ENCODE data around the gene CRHR1.

Gene CRHR1

DNA sequence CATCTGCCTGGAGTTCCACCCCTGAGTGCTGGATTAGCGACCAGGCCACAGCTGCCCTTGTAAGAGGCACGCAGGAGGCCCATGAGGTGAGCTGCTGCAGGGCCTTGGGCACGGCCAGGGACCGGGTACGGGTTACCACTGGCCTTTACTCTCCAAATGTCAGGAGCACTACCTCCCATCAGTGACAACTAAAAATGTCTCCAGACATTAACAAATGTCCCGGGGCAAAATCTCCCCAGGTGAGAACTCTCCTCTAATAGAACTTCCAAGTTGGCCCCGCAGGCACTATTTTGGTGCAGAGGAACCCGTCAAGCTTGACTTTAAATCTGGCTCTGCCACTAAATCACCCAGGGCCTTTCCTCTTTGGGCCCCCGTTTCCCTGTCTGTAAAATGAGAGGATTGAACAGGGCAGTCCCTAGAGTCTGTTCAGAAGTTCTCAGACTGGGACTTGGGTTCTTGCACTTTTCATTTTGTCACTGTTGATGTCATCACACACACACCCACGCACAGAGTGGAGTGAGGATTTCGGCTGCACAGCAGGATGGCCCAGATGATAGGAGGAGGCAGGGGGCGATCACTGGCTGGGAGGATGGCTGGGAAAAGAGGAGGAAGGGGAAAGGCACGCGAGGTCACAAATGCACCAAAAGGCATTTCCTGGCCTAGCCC, 85.7 kb downstream of the CRHR1 start:
- no peak overlapping the region for H3K4me3 ChIP-seq (ENCODE audit: low read depth, low read length)
- TF ChIP-seq, protein P1, sequence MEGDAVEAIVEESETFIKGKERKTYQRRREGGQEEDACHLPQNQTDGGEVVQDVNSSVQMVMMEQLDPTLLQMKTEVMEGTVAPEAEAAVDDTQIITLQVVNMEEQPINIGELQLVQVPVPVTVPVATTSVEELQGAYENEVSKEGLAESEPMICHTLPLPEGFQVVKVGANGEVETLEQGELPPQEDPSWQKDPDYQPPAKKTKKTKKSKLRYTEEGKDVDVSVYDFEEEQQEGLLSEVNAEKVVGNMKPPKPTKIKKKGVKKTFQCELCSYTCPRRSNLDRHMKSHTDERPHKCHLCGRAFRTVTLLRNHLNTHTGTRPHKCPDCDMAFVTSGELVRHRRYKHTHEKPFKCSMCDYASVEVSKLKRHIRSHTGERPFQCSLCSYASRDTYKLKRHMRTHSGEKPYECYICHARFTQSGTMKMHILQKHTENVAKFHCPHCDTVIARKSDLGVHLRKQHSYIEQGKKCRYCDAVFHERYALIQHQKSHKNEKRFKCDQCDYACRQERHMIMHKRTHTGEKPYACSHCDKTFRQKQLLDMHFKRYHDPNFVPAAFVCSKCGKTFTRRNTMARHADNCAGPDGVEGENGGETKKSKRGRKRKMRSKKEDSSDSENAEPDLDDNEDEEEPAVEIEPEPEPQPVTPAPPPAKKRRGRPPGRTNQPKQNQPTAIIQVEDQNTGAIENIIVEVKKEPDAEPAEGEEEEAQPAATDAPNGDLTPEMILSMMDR (IDR thresholded peaks at IDR 0.05; ENCODE audit: low read depth, low read length), result no peak
- TF ChIP-seq, protein P2, sequence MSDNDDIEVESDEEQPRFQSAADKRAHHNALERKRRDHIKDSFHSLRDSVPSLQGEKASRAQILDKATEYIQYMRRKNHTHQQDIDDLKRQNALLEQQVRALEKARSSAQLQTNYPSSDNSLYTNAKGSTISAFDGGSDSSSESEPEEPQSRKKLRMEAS (IDR thresholded peaks at IDR 0.05; ENCODE audit: low read depth, low read length), result no peak
- no peak for TF ChIP-seq MYC (IDR thresholded peaks at IDR 0.05; ENCODE audit: low read depth, low read length)
- TF ChIP-seq POLR2A (IDR thresholded peaks at IDR 0.05; ENCODE audit: extremely low read depth, insufficient read length), result no peak
- DNase-seq (ENCODE audit: low read depth), result peak; percentile 48

DNA sequence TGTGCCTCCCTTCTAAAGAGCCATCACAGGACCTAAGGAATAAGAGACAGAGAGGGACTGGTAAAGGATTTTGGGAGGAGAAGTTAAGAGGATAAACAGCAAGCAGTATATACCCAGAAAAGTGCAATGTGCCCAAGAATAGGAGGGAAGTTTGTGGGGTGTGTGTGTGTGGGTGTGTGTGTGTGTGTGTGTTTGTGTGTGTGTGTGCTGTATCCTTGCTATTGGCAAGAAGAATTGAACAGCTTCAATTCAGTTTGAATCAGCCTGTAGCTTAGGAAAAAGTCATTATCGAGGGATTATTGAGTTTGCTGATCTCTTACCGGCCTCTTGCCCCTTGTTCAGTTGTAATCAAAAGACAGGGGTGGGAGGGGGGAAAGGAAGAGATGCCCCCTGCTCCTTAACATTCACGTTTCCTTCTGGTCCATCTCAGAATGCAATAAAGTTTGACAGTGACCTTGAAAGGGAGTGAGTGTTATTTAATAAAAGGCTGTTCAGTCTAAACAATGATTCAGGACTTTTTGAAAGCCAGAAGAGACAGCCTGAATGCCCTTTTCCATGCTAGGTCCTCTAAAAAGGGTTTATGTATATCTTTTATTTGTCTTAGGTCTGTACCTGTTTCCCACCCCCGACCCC, 86.3 kb downstream of the CRHR1 start:
- no peak for DNase-seq (ENCODE audit: low read depth)
- TF ChIP-seq, protein P1 (IDR thresholded peaks at IDR 0.05; ENCODE audit: low read depth, low read length), result no peak
- TF ChIP-seq, protein P2 (IDR thresholded peaks at IDR 0.05; ENCODE audit: low read depth, low read length), result no peak
- TF ChIP-seq POLR2A (IDR thresholded peaks at IDR 0.05; ENCODE audit: extremely low read depth, insufficient read length) (no peak), MYC (IDR thresholded peaks at IDR 0.05; ENCODE audit: low read depth, low read length) (no peak)
- H3K4me3 ChIP-seq (ENCODE audit: low read depth, low read length), result no peak overlapping the region

DNA sequence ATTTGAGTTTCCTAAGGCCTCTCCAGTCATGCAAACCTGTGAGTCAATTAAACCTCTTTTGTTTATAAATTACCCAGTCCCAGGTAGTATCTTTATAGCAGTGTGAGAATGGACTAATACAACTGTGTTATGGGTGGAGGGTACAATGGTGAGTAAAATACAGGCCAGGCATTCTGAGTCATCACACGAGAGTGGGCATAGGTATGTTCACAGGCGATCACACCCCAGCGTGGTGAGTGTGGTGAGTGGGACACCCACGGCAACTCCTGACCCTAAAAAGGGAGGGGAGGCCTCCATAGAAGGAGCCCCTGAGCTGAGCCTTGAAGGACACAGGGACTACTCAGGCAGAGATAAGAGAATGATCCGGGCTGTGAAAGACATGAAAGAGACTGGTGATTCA, 87.6 kb downstream of the CRHR1 start:
- DNase-seq (ENCODE audit: low read depth), result no peak
- TF ChIP-seq POLR2A (IDR thresholded peaks at IDR 0.05; ENCODE audit: extremely low read depth, insufficient read length), result no peak
- no peak for TF ChIP-seq MYC (IDR thresholded peaks at IDR 0.05; ENCODE audit: low read depth, low read length)
- TF ChIP-seq, protein P1 (IDR thresholded peaks at IDR 0.05; ENCODE audit: low read depth, low read length), result no peak
- TF ChIP-seq, protein P2 (IDR thresholded peaks at IDR 0.05; ENCODE audit: low read depth, low read length), result no peak
- no peak overlapping the region for H3K4me3 ChIP-seq (ENCODE audit: low read depth, low read length)

DNA sequence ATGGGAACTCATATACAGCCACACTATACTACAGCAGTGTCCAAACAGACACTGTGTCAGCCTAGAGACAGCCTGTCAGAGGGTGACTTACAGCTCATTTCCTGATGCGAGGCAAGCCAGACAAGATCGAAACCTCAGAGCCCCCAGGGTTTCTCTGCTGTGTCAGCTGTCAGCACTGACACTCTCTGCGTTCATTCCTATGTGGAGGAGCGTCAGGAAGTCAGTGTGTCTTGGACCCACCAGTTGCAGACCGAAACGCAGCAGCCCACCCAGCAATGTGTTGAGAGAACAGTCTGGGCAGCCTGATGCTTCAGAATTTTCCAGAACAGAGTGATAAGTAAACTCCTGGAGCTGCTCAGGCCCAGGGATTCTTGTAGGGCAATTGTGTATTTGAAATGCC, 89.6 kb downstream of the CRHR1 start:
- peak; percentile 71 for DNase-seq (ENCODE audit: low read depth)
- no peak for TF ChIP-seq MYC (IDR thresholded peaks at IDR 0.05; ENCODE audit: low read depth, low read length)
- TF ChIP-seq, protein P1 (IDR thresholded peaks at IDR 0.05; ENCODE audit: low read depth, low read length), result no peak
- TF ChIP-seq, protein P2 (IDR thresholded peaks at IDR 0.05; ENCODE audit: low read depth, low read length), result no peak
- TF ChIP-seq POLR2A (IDR thresholded peaks at IDR 0.05; ENCODE audit: extremely low read depth, insufficient read length), result no peak
- no peak overlapping the region for H3K4me3 ChIP-seq (ENCODE audit: low read depth, low read length)

DNA sequence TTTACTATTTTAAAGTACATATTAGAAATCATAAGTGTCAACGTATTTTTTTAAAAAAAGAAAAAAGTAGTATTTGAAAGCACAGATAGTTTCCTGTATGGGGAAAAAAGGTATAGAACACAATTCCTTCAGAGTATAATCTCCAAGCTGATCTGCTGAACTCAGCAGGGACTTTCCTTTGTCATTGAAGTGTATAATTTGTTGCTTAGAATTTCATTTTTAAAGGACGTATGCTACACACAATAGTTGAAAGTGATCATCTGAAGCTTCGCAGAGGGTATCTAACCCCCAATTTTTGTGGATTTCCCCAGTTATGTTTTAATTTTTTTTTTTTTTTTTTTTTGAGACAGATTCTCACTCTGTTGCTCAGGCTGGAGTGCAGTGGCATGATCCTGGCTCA, 90.0 kb downstream of the CRHR1 start:
- no peak overlapping the region for H3K4me3 ChIP-seq (ENCODE audit: low read depth, low read length)
- TF ChIP-seq POLR2A (IDR thresholded peaks at IDR 0.05; ENCODE audit: extremely low read depth, insufficient read length) (no peak), MYC (IDR thresholded peaks at IDR 0.05; ENCODE audit: low read depth, low read length) (no peak)
- TF ChIP-seq, protein P1 (IDR thresholded peaks at IDR 0.05; ENCODE audit: low read depth, low read length), result no peak
- TF ChIP-seq, protein P2 (IDR thresholded peaks at IDR 0.05; ENCODE audit: low read depth, low read length), result no peak
- no peak for DNase-seq (ENCODE audit: low read depth)
